ENCODE measurements around the gene CEP164. TPM values are rescaled to one million over a fixed set of nuclear protein-coding genes. Genes with fewer than 3 reads are reported as not detected.

The CEP164 gene
- total RNA-seq (10 to 100 TPM; 29.3 to 51.2 TPM), polyA plus RNA-seq (10 to 100 TPM in 1 of 2 donors, 1 to 10 TPM in 1; 7.1 to 41.8 TPM)
- long read RNA-seq, donor 1, partial matches to known transcripts: 15 of 29 reads
- long read RNA-seq, donor 1, other reads (novel, unspliced or antisense): 9 of 29 reads
- long read RNA-seq, donor 2, partial matches to known transcripts: 6 of 29 reads
- long read RNA-seq, donor 2, other reads (novel, unspliced or antisense): 18 of 29 reads

DNA sequence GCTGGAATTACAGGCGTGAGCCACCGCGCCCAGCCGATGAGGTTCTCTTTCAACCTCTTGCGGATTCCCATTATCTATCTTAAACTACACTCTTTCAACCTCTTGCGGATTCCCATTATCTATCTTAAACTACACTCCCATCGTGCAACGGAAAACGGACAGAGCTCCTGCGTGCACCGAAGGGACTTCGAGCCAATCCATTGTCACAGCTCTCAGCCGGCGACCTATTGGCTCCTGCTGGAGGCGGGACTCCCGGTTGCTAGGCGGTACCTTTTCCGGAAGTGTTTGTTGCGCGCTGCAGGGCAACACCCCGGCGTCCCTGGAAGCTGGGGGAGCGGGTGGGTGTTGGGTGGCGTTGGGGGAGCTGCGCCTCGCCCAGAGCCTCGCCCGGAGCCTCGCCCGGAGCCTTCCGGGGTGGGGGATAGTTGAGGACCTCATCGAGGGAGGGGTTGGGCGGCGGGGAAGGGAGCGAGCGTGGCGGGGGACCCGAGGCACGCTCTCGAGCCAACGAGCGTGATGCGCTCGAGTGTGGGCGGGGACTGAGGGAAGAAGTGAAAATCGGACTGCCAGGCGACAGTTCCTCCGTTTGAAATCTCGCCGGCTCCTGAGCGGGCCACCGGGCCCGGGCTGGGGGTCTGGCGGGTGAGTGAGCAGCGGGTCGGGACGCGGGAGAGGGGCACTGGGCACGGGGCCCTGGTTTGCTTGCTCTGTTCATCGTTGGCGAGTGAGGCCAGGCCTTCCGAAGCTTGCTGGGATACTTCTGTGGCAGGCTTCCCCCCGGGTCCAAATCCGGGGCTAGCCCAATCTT, at the start of gene CEP164:
TSS of gene CEP164 (plus strand) at position 288 of the 808 bp plus-strand sequence. CDS start 10,733 bp downstream, outside the sequence.
- H3K36me3 ChIP-seq (ENCODE audit: control insufficient read depth in 1 of 2, insufficient read depth in 2 of 2, low read length in 1 of 2): no peaks in the 10 kb centered on the region
- H3K4me1 ChIP-seq (ENCODE audit: control insufficient read depth in 1 of 2, insufficient read depth in 2 of 2, low read length in 2 of 2): peaks cover 2 to 6% of the 10 kb centered on the region in 2 donors
- peak within 1 kb of the TSS; percentile 7 to 92 for H3K27ac ChIP-seq (ENCODE audit: low read depth in 1 of 2, low read length in 2 of 2)
- H3K4me3 ChIP-seq (ENCODE audit: low read length in 2 of 2): peak within 1 kb of the TSS; percentile 59 to 90
- intact Hi-C loops (cut with DNase I): loop anchor here in 1 of 2 donors (5.0 kb wide), 1 partner anchor 95 kb away; the partner anchor contains the start of genes PCSK7 and RNF214
- H3K9me3 ChIP-seq (ENCODE audit: control insufficient read depth, low read length): no peaks in the 10 kb centered on the region
- peak; percentile 97 for ATAC-seq (ENCODE audit: low FRiP score)
- no peaks in the 10 kb centered on the region for H3K27me3 ChIP-seq (ENCODE audit: control insufficient read depth in 1 of 2, insufficient read depth in 2 of 2, low read length in 1 of 2)
- DNase-seq: peak; percentile 98
- 1% methylated on average over 64 of the region's 64 CpGs for WGBS, 2 donors

DNA sequence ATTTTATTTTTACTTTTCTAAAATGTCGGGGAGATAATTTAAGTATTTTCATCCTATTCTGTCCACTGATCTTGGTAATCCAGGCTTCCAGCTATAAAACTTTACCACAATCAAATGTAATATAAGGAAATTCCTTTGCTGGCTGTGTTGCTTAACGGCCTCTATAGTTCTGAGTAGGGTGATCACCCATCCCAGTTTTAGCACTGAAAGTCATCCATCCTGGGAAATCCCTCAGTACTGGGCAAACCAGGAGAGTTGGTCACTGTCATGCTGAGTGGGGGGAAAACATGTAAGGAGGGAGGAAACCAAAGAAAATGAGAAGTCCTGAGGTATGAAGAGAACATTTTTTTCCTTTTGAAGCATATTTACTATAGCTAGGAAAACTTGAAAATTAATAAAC, 49.3 kb upstream of the CEP164 start:
- H3K36me3 ChIP-seq (ENCODE audit: control insufficient read depth in 1 of 2, insufficient read depth in 2 of 2, low read length in 1 of 2): peaks cover 0 to 4% of the 10 kb centered on the region in 2 donors
- H3K27me3 ChIP-seq (ENCODE audit: control insufficient read depth in 1 of 2, insufficient read depth in 2 of 2, low read length in 1 of 2): no peaks in the 10 kb centered on the region
- H3K4me1 ChIP-seq (ENCODE audit: control insufficient read depth in 1 of 2, insufficient read depth in 2 of 2, low read length in 2 of 2): no peaks in the 10 kb centered on the region
- DNase-seq (no peak), ATAC-seq (ENCODE audit: low FRiP score) (no peak)
- intact Hi-C loops (cut with DNase I): no loop called here
- WGBS, 2 donors: 82 to 83% methylated on average over 2 of the region's 2 CpGs
- H3K27ac ChIP-seq (ENCODE audit: low read depth in 1 of 2, low read length in 2 of 2): no peak overlapping the region
- H3K9me3 ChIP-seq (ENCODE audit: control insufficient read depth, low read length): no peaks in the 10 kb centered on the region
- no peak overlapping the region for H3K4me3 ChIP-seq (ENCODE audit: low read length in 2 of 2)

DNA sequence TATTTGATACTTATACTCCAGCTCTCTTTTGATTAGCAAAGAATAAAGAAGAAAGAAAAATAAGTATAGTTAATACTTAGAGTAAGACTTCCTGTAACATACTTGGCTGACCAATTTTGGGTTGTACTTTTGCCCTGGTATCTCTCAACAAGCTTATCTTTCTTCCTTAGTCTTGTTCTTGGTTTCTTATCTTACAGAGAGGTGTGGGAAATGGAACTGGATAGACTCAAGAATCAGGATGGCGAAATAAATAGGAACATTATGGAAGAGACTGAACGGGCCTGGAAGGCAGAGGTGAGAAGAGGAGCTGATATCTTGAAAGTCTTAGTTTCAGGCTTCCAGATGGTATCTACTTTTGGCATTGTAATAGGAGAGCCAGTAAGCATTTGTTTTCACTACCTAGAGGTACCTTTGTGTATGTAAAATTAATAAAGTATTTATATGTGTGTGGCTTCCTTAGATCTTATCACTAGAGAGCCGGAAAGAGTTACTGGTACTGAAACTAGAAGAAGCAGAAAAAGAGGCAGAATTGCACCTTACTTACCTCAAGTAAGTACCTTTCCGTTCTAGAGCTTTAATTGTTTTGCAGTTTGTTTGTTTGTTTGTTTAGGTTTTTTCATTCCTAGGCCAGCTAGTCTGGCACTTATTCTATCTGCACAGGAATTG, 47.8 kb upstream of the CEP164 start:
- peaks cover 0 to 4% of the 10 kb centered on the region in 2 donors for H3K36me3 ChIP-seq (ENCODE audit: control insufficient read depth in 1 of 2, insufficient read depth in 2 of 2, low read length in 1 of 2)
- WGBS, 2 donors: 76 to 84% methylated on average over 4 of the region's 4 CpGs
- no peak for ATAC-seq (ENCODE audit: low FRiP score)
- no peak for DNase-seq
- no peaks in the 10 kb centered on the region for H3K27me3 ChIP-seq (ENCODE audit: control insufficient read depth in 1 of 2, insufficient read depth in 2 of 2, low read length in 1 of 2)
- H3K27ac ChIP-seq (ENCODE audit: low read depth in 1 of 2, low read length in 2 of 2): no peak overlapping the region
- no peaks in the 10 kb centered on the region for H3K4me1 ChIP-seq (ENCODE audit: control insufficient read depth in 1 of 2, insufficient read depth in 2 of 2, low read length in 2 of 2)
- H3K9me3 ChIP-seq (ENCODE audit: control insufficient read depth, low read length): no peaks in the 10 kb centered on the region
- intact Hi-C loops (cut with DNase I): no loop called here
- H3K4me3 ChIP-seq (ENCODE audit: low read length in 2 of 2): no peak overlapping the region

GRCh38 chr11:117281159-117281558, 46.5 kb upstream of the CEP164 start:
- H3K36me3 ChIP-seq (ENCODE audit: control insufficient read depth in 1 of 2, insufficient read depth in 2 of 2, low read length in 1 of 2): peaks cover 0 to 4% of the 10 kb centered on the region in 2 donors
- ATAC-seq (ENCODE audit: low FRiP score): no peak
- H3K27ac ChIP-seq (ENCODE audit: low read depth in 1 of 2, low read length in 2 of 2): no peak overlapping the region
- H3K27me3 ChIP-seq (ENCODE audit: control insufficient read depth in 1 of 2, insufficient read depth in 2 of 2, low read length in 1 of 2): no peaks in the 10 kb centered on the region
- no peaks in the 10 kb centered on the region for H3K4me1 ChIP-seq (ENCODE audit: control insufficient read depth in 1 of 2, insufficient read depth in 2 of 2, low read length in 2 of 2)
- H3K9me3 ChIP-seq (ENCODE audit: control insufficient read depth, low read length): no peaks in the 10 kb centered on the region
- no peak overlapping the region for H3K4me3 ChIP-seq (ENCODE audit: low read length in 2 of 2)
- WGBS, 2 donors: 48 to 63% methylated on average over 6 of the region's 6 CpGs
- no peak for DNase-seq
- intact Hi-C loops (cut with DNase I): no loop called here

DNA sequence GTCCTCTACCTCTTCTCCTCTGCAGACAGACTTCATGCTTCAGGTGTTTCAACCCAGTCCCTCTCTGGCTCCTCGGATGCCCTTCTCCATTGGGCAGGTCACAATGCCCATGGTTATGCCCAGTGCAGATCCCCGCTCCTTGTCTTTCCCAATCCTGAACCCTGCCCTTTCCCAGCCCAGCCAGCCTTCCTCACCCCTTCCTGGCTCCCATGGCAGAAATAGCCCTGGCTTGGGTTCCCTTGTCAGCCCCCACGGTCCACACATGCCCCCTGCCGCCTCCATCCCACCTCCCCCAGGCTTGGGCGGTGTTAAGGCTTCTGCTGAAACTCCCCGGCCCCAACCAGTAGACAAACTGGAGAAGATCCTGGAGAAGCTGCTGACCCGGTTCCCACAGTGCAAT, 45.8 kb upstream of the CEP164 start:
- Histone ChIP-seq H3K36me3 (ENCODE audit: control insufficient read depth in 1 of 2, insufficient read depth in 2 of 2, low read length in 1 of 2) (peaks cover 0 to 4% of the 10 kb centered on the region in 2 donors), H3K9me3 (ENCODE audit: control insufficient read depth, low read length) (no peaks in the 10 kb centered on the region), H3K4me1 (ENCODE audit: control insufficient read depth in 1 of 2, insufficient read depth in 2 of 2, low read length in 2 of 2) (no peaks in the 10 kb centered on the region), H3K27ac (ENCODE audit: low read depth in 1 of 2, low read length in 2 of 2) (no peak overlapping the region), H3K27me3 (ENCODE audit: control insufficient read depth in 1 of 2, insufficient read depth in 2 of 2, low read length in 1 of 2) (no peaks in the 10 kb centered on the region), H3K4me3 (ENCODE audit: low read length in 2 of 2) (no peak overlapping the region)
- intact Hi-C loops (cut with DNase I): no loop called here
- 94 to 95% methylated on average over 7 of the region's 7 CpGs for WGBS, 2 donors
- DNase-seq: no peak
- no peak for ATAC-seq (ENCODE audit: low FRiP score)

DNA sequence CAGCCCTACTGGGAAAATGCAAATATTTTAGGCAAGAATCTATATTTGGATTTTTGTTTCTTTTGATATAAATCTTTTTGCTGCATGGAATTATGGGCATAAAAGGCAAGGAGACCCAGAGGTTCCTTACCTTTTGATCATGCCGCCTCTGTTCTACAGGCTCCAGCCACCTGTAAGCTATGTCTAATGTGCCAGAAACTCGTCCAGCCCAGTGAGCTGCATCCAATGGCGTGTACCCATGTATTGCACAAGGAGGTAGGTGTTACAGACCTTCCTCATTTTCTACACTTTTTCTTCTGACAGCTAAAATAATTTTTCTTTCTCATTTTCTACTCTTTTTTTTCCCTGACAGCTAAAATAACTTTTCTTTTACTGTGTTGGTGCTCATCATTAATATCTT, 44.7 kb upstream of the CEP164 start:
- ATAC-seq (ENCODE audit: low FRiP score) (no peak), DNase-seq (no peak)
- Histone ChIP-seq H3K4me3 (ENCODE audit: low read length in 2 of 2) (no peak overlapping the region), H3K27ac (ENCODE audit: low read depth in 1 of 2, low read length in 2 of 2) (no peak overlapping the region), H3K9me3 (ENCODE audit: control insufficient read depth, low read length) (no peaks in the 10 kb centered on the region), H3K27me3 (ENCODE audit: control insufficient read depth in 1 of 2, insufficient read depth in 2 of 2, low read length in 1 of 2) (no peaks in the 10 kb centered on the region), H3K36me3 (ENCODE audit: control insufficient read depth in 1 of 2, insufficient read depth in 2 of 2, low read length in 1 of 2) (peaks cover 0 to 4% of the 10 kb centered on the region in 2 donors), H3K4me1 (ENCODE audit: control insufficient read depth in 1 of 2, insufficient read depth in 2 of 2, low read length in 2 of 2) (no peaks in the 10 kb centered on the region)
- WGBS, 2 donors: 89 to 94% methylated on average over 3 of the region's 3 CpGs
- intact Hi-C loops (cut with DNase I): no loop called here

- Histone ChIP-seq H3K4me1 (ENCODE audit: control insufficient read depth in 1 of 2, insufficient read depth in 2 of 2, low read length in 2 of 2) (no peaks in the 10 kb centered on the region), H3K27me3 (ENCODE audit: control insufficient read depth in 1 of 2, insufficient read depth in 2 of 2, low read length in 1 of 2) (no peaks in the 10 kb centered on the region), H3K27ac (ENCODE audit: low read depth in 1 of 2, low read length in 2 of 2) (no peak overlapping the region), H3K4me3 (ENCODE audit: low read length in 2 of 2) (no peak overlapping the region), H3K36me3 (ENCODE audit: control insufficient read depth in 1 of 2, insufficient read depth in 2 of 2, low read length in 1 of 2) (peaks cover under 1 to 4% of the 10 kb centered on the region in 2 donors), H3K9me3 (ENCODE audit: control insufficient read depth, low read length) (no peaks in the 10 kb centered on the region)
- intact Hi-C loops (cut with DNase I): no loop called here
- WGBS, 2 donors: 95 to 97% methylated on average over 2 of the region's 2 CpGs
- no peak for ATAC-seq (ENCODE audit: low FRiP score)
- DNase-seq: no peak
Observed at GRCh38 chr11:117284053-117284452, 43.6 kb upstream of the CEP164 start.

- no peaks in the 10 kb centered on the region for H3K4me1 ChIP-seq (ENCODE audit: control insufficient read depth in 1 of 2, insufficient read depth in 2 of 2, low read length in 2 of 2)
- intact Hi-C loops (cut with DNase I): no loop called here
- DNase-seq (no peak), ATAC-seq (ENCODE audit: low FRiP score) (no peak)
- H3K27ac ChIP-seq (ENCODE audit: low read depth in 1 of 2, low read length in 2 of 2): no peak overlapping the region
- peaks cover 5 to 18% of the 10 kb centered on the region in 2 donors for H3K36me3 ChIP-seq (ENCODE audit: control insufficient read depth in 1 of 2, insufficient read depth in 2 of 2, low read length in 1 of 2)
- no peaks in the 10 kb centered on the region for H3K9me3 ChIP-seq (ENCODE audit: control insufficient read depth, low read length)
- H3K4me3 ChIP-seq (ENCODE audit: low read length in 2 of 2): no peak overlapping the region
- H3K27me3 ChIP-seq (ENCODE audit: control insufficient read depth in 1 of 2, insufficient read depth in 2 of 2, low read length in 1 of 2): no peaks in the 10 kb centered on the region
- WGBS, 2 donors: 80 to 83% methylated on average over 2 of the region's 2 CpGs
Observed at GRCh38 chr11:117286588-117286987, 41.1 kb upstream of the CEP164 start.

Measured in aorta (tissue), 5 donors.